GM21423 (cell line): Measurements from ENCODE around the gene ARHGAP32.

ENCODE experiments used
- ATAC-seq: cut with Tn5 transposase; IDR thresholded peaks from one replicate; pipeline ENCODE4 v1.9.1; 2021; ENCODE audit warnings: mild to moderate bottlenecking, moderate library complexity; ENCODE audit not compliant: unreplicated experiment

Gene ARHGAP32

GRCh38 chr11:128917144-128917724 is 274.9 kb downstream of the ARHGAP32 start:
- ATAC-seq = peak; percentile 45

- ATAC-seq = no peak
These were observed 275.4 kb downstream of the ARHGAP32 start for GRCh38 chr11:128916681-128917080.

GRCh38 chr11:128916037-128916572 is 276.0 kb downstream of the ARHGAP32 start:
- no peak for ATAC-seq

- no peak for ATAC-seq
These were observed 277.0 kb downstream of the ARHGAP32 start for GRCh38 chr11:128915149-128915521.
